HepG2 (cell line): ENCODE data around the gene SNRPD3. TPM values are rescaled to one million over a fixed set of nuclear protein-coding genes. Genes with fewer than 3 reads are reported as not detected.

Source experiments
- AKAP8 ChIP-seq: sonication (generic); formaldehyde crosslinking; IDR thresholded peaks from 2 replicates; pipeline ENCODE4 v1.5.1; 2020; ENCODE audit warnings: mild to moderate bottlenecking, missing genetic modification reagents
- DNMT1 ChIP-seq: sonication (generic); formaldehyde crosslinking; IDR thresholded peaks from 2 replicates; pipeline ENCODE4 v1.5.1; 2020; ENCODE audit warnings: mild to moderate bottlenecking, missing genetic modification reagents
- GTF2F1 ChIP-seq: fragments of 150-350 bp; IDR thresholded peaks from 2 replicates; pipeline ENCODE4 v1.6.1; 2014; ENCODE audit warnings: low read length
- MIER2 ChIP-seq: IDR thresholded peaks from 2 replicates; pipeline ENCODE4 v1.6.1; 2016; ENCODE audit warnings: missing biosample characterization, missing genetic modification reagents
- NR2F2 ChIP-seq: IDR thresholded peaks from 2 replicates; pipeline ENCODE4 v1.6.1; 2012; ENCODE audit warnings: low read depth, inconsistent platforms, borderline replicate concordance
- PAX8 ChIP-seq: sonication (generic); formaldehyde crosslinking; IDR thresholded peaks from 2 replicates; pipeline ENCODE4 v1.8.0; 2022; ENCODE audit warnings: mild to moderate bottlenecking, missing genetic modification reagents, borderline replicate concordance
- SMARCC2 ChIP-seq: fragments of 450-650 bp; IDR thresholded peaks from 2 replicates; pipeline ENCODE4 v1.6.1; 2017; ENCODE audit warnings: antibody characterized with exemption, mild to moderate bottlenecking
- SPEN ChIP-seq: sonication (generic); formaldehyde crosslinking; IDR thresholded peaks from 2 replicates; pipeline ENCODE4 v1.5.1; 2020; ENCODE audit warnings: low read depth, mild to moderate bottlenecking, missing genetic modification reagents
- SYNCRIP ChIP-seq: fragments of 200-400 bp; formaldehyde crosslinking; IDR thresholded peaks from 2 replicates; pipeline ENCODE4 v1.6.1; 2018; ENCODE audit warnings: mild to moderate bottlenecking, low read depth, low read length; ENCODE audit not compliant: insufficient read depth
- TERF1 ChIP-seq: sonication (generic); formaldehyde crosslinking; IDR thresholded peaks from 2 replicates; pipeline ENCODE4 v1.8.0; 2022; ENCODE audit warnings: mild to moderate bottlenecking, missing genetic modification reagents, moderate library complexity
- ZNF30 ChIP-seq: sonication (generic); formaldehyde crosslinking; IDR thresholded peaks from 2 replicates; pipeline ENCODE4 v1.5.0; 2020; ENCODE audit warnings: mild to moderate bottlenecking, missing genetic modification reagents
- ZNF619 ChIP-seq: sonication (generic); formaldehyde crosslinking; IDR thresholded peaks from 2 replicates; pipeline ENCODE4 v1.4.0; 2020; ENCODE audit warnings: mild to moderate bottlenecking, missing genetic modification reagents
- ZNF768 ChIP-seq: sonication (generic); formaldehyde crosslinking; IDR thresholded peaks from 2 replicates; pipeline ENCODE4 v1.4.0; 2020; ENCODE audit warnings: missing genetic modification reagents
- ZNF782 ChIP-seq: sonication (generic); formaldehyde crosslinking; IDR thresholded peaks from 2 replicates; pipeline ENCODE4 v1.4.0; 2020; ENCODE audit warnings: missing genetic modification reagents, mild to moderate bottlenecking, borderline replicate concordance
- ZNF841 ChIP-seq: sonication (generic); formaldehyde crosslinking; IDR thresholded peaks from 2 replicates; pipeline ENCODE4 v1.8.1; 2023; ENCODE audit warnings: missing genetic modification reagents, borderline replicate concordance
- ZNF879 ChIP-seq: sonication (generic); formaldehyde crosslinking; IDR thresholded peaks from 2 replicates; pipeline ENCODE4 v1.8.1; 2023; ENCODE audit warnings: missing genetic modification reagents
- polyA plus RNA-seq, 8 experiments: library from polyadenylated mRNA; depleted of rRNA in 3 of 8; stranded (reverse) in 7 of 8; unstranded in 1 of 8; fragments of >200 nt; fragmentation: Illumina TruSeq in 4 of 8; extraction: Trizol in 4 of 8; gene quantifications; 2 replicates each; pipeline versions ENCODE4 v1.2.1 to v1.2.3, GENCODE V29; 2011 to 2016; ENCODE audit warnings: low read depth in 4 of 8, missing spikeins in 1 of 8, mixed read lengths in 1 of 8; ENCODE audit not compliant: insufficient read depth in 1 of 8
- total RNA-seq, 5 experiments: library from RNA; depleted of rRNA; stranded (reverse); fragments of >200 nt; fragmentation: Illumina TruSeq; extraction: Trizol; gene quantifications; 2 replicates each; pipeline ENCODE4 v1.2.3, GENCODE V29; 2016; ENCODE audit warnings: low read depth in 1 of 5
- TF ChIP-seq, protein P1 (sequence below): sonication (generic); formaldehyde crosslinking; IDR thresholded peaks from 2 replicates; pipeline ENCODE4 v1.5.0; 2020; ENCODE audit warnings: missing genetic modification reagents
- TF ChIP-seq, protein P2 (sequence below): sonication (generic); formaldehyde crosslinking; IDR thresholded peaks from 2 replicates; pipeline ENCODE4 v1.8.0; 2022; ENCODE audit warnings: low read depth, missing genetic modification reagents
- TF ChIP-seq, protein P3 (sequence below): sonication (generic); formaldehyde crosslinking; IDR thresholded peaks from 2 replicates; pipeline ENCODE4 v1.9.0; 2021; ENCODE audit warnings: missing genetic modification reagents, borderline replicate concordance
- TF ChIP-seq, protein P4 (sequence below): sonication (generic); formaldehyde crosslinking; IDR thresholded peaks from 2 replicates; pipeline ENCODE4 v1.4.0; 2020; ENCODE audit warnings: low read depth, mild to moderate bottlenecking, missing genetic modification reagents
- TF ChIP-seq, protein P5 (sequence below): sonication (generic); formaldehyde crosslinking; IDR thresholded peaks from 2 replicates; pipeline ENCODE4 v1.9.0; 2022; ENCODE audit warnings: missing genetic modification reagents, mild to moderate bottlenecking, borderline replicate concordance

SNRPD3 gene
- total and polyA plus RNA-seq, 2 of the 13 experiments (the other 11 are each of a cell fraction or from before 2014, with no cell fraction given), result 110 to 209 TPM

- TF ChIP-seq, protein P1, sequence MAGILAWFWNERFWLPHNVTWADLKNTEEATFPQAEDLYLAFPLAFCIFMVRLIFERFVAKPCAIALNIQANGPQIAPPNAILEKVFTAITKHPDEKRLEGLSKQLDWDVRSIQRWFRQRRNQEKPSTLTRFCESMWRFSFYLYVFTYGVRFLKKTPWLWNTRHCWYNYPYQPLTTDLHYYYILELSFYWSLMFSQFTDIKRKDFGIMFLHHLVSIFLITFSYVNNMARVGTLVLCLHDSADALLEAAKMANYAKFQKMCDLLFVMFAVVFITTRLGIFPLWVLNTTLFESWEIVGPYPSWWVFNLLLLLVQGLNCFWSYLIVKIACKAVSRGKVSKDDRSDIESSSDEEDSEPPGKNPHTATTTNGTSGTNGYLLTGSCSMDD, result no peak
- 0 out of 2 replicates have a peak, but pooled peaks have one; percentile 51 for TF ChIP-seq MIER2 (CRISPR knock-in tag)
- TF ChIP-seq, protein P2, sequence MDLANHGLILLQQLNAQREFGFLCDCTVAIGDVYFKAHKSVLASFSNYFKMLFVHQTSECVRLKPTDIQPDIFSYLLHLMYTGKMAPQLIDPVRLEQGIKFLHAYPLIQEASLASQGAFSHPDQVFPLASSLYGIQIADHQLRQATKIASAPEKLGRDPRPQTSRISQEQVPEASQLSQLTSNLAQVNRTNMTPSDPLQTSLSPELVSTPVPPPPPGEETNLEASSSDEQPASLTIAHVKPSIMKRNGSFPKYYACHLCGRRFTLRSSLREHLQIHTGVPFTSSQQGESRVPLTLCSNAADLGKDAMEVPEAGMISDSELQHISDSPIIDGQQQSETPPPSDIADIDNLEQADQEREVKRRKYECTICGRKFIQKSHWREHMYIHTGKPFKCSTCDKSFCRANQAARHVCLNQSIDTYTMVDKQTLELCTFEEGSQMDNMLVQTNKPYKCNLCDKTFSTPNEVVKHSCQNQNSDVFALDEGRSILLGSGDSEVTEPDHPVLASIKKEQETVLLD (CRISPR knock-in tag), result peak; percentile 87
- TF ChIP-seq ZNF619 (CRISPR knock-in tag), result 0 out of 2 replicates have a peak, but pooled peaks have one; percentile 83
- TF ChIP-seq SPEN (CRISPR knock-in tag), result peak; percentile 98; the same call in 1 of the 2 replicates
- peak; percentile 48; the same call in 1 of the 2 replicates for TF ChIP-seq ZNF782 (CRISPR knock-in tag)
- TF ChIP-seq GTF2F1, result peak; percentile 62; the same call in 1 of the 2 replicates
- TF ChIP-seq, protein P3, sequence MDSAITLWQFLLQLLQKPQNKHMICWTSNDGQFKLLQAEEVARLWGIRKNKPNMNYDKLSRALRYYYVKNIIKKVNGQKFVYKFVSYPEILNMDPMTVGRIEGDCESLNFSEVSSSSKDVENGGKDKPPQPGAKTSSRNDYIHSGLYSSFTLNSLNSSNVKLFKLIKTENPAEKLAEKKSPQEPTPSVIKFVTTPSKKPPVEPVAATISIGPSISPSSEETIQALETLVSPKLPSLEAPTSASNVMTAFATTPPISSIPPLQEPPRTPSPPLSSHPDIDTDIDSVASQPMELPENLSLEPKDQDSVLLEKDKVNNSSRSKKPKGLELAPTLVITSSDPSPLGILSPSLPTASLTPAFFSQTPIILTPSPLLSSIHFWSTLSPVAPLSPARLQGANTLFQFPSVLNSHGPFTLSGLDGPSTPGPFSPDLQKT, result 0 out of 2 replicates have a peak, but pooled peaks have one; percentile 42
- TF ChIP-seq ZNF879 (CRISPR knock-in tag), result peak; percentile 13
- TF ChIP-seq ZNF30 (CRISPR knock-in tag), result no peak
- TF ChIP-seq AKAP8 (CRISPR knock-in tag), result peak; percentile 83
- TF ChIP-seq TERF1 (CRISPR knock-in tag), result no peak
- TF ChIP-seq, protein P4, sequence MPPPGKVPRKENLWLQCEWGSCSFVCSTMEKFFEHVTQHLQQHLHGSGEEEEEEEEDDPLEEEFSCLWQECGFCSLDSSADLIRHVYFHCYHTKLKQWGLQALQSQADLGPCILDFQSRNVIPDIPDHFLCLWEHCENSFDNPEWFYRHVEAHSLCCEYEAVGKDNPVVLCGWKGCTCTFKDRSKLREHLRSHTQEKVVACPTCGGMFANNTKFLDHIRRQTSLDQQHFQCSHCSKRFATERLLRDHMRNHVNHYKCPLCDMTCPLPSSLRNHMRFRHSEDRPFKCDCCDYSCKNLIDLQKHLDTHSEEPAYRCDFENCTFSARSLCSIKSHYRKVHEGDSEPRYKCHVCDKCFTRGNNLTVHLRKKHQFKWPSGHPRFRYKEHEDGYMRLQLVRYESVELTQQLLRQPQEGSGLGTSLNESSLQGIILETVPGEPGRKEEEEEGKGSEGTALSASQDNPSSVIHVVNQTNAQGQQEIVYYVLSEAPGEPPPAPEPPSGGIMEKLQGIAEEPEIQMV (CRISPR knock-in tag), result no peak; the same call in 1 of the 2 replicates
- TF ChIP-seq ZNF768 (CRISPR knock-in tag), result peak; percentile 88
- TF ChIP-seq PAX8, result no peak; the same call in 1 of the 2 replicates
- no peak for TF ChIP-seq SYNCRIP
- TF ChIP-seq ZNF841 (CRISPR knock-in tag), result no peak
- TF ChIP-seq DNMT1 (CRISPR knock-in tag), result peak; percentile 55
- TF ChIP-seq, protein P5, sequence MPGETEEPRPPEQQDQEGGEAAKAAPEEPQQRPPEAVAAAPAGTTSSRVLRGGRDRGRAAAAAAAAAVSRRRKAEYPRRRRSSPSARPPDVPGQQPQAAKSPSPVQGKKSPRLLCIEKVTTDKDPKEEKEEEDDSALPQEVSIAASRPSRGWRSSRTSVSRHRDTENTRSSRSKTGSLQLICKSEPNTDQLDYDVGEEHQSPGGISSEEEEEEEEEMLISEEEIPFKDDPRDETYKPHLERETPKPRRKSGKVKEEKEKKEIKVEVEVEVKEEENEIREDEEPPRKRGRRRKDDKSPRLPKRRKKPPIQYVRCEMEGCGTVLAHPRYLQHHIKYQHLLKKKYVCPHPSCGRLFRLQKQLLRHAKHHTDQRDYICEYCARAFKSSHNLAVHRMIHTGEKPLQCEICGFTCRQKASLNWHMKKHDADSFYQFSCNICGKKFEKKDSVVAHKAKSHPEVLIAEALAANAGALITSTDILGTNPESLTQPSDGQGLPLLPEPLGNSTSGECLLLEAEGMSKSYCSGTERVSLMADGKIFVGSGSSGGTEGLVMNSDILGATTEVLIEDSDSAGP (CRISPR knock-in tag), result peak; percentile 94
- TF ChIP-seq SMARCC2, result no peak
- TF ChIP-seq NR2F2, result peak; percentile 17; the same call in 1 of the 2 replicates
Observed at GRCh38 chr22:24555165-24556039, at the start of gene SNRPD3 (continued).
